ENCODE data around the gene VEGFC.

VEGFC gene

DNA sequence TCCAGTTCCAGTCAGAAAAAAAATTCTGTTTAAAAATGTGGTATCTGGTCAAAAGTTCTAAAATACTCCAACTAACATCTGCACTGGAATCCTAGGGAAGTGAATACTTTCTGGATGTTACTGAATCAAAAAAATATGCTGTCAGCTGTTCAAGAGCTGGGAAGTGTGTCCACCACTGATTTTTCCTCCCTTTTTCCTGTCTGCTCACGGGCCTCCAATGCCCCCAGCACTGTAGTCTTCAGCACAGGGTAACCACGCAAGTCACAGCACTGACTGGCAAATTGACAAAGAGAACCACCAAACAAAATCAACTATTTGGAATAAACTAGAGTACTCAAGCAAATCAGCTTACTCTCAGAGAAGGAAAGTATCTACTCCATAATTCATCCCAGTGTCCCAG, 9.9 kb downstream of the VEGFC start:
- Histone ChIP-seq H3K27ac (replicated peaks) (no peak overlapping the region), H3K4me3 (replicated peaks; ENCODE audit: insufficient read depth, low read length) (no peak overlapping the region), H3K27me3 (ENCODE audit: insufficient read depth, poor library complexity, severe bottlenecking) (no peaks in the 10 kb centered on the region)
- TF ChIP-seq, protein P1, sequence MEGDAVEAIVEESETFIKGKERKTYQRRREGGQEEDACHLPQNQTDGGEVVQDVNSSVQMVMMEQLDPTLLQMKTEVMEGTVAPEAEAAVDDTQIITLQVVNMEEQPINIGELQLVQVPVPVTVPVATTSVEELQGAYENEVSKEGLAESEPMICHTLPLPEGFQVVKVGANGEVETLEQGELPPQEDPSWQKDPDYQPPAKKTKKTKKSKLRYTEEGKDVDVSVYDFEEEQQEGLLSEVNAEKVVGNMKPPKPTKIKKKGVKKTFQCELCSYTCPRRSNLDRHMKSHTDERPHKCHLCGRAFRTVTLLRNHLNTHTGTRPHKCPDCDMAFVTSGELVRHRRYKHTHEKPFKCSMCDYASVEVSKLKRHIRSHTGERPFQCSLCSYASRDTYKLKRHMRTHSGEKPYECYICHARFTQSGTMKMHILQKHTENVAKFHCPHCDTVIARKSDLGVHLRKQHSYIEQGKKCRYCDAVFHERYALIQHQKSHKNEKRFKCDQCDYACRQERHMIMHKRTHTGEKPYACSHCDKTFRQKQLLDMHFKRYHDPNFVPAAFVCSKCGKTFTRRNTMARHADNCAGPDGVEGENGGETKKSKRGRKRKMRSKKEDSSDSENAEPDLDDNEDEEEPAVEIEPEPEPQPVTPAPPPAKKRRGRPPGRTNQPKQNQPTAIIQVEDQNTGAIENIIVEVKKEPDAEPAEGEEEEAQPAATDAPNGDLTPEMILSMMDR (IDR thresholded peaks at IDR 0.05; ENCODE audit: insufficient read depth, low read length), result no peak
- TF ChIP-seq SPI1 (IDR thresholded peaks at IDR 0.05; ENCODE audit: borderline replicate concordance, low read depth) (no peak), GABPA (IDR thresholded peaks at IDR 0.05; ENCODE audit: low read depth) (no peak)
- TF ChIP-seq, protein P2, sequence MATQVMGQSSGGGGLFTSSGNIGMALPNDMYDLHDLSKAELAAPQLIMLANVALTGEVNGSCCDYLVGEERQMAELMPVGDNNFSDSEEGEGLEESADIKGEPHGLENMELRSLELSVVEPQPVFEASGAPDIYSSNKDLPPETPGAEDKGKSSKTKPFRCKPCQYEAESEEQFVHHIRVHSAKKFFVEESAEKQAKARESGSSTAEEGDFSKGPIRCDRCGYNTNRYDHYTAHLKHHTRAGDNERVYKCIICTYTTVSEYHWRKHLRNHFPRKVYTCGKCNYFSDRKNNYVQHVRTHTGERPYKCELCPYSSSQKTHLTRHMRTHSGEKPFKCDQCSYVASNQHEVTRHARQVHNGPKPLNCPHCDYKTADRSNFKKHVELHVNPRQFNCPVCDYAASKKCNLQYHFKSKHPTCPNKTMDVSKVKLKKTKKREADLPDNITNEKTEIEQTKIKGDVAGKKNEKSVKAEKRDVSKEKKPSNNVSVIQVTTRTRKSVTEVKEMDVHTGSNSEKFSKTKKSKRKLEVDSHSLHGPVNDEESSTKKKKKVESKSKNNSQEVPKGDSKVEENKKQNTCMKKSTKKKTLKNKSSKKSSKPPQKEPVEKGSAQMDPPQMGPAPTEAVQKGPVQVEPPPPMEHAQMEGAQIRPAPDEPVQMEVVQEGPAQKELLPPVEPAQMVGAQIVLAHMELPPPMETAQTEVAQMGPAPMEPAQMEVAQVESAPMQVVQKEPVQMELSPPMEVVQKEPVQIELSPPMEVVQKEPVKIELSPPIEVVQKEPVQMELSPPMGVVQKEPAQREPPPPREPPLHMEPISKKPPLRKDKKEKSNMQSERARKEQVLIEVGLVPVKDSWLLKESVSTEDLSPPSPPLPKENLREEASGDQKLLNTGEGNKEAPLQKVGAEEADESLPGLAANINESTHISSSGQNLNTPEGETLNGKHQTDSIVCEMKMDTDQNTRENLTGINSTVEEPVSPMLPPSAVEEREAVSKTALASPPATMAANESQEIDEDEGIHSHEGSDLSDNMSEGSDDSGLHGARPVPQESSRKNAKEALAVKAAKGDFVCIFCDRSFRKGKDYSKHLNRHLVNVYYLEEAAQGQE (IDR thresholded peaks at IDR 0.05; ENCODE audit: insufficient replicate concordance, low read depth), result no peak
- no peak for DNase-seq (ENCODE audit: low read depth in 1 of 2, low spot score in 1 of 2)

DNA sequence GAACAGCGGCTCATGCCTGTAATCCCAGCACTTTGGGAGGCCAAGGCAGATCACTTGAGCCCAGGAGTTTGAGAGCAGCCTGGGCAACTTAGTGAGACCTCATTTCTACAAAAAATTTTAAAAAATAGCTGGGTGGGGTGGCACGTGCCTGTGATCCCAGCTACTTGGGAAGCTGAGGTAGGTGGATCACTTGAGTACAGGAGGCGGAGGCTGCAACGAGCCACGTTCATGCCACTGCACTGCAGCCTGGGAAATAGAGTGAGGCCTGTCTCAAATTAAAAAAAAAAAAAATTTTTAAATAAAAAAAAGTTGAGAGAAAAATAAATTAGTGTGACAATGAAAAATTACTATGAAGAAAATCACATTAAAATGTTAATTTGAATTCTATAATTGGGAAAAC, 10.5 kb downstream of the VEGFC start:
- no peak for DNase-seq (ENCODE audit: low read depth in 1 of 2, low spot score in 1 of 2)
- Histone ChIP-seq H3K27me3 (ENCODE audit: insufficient read depth, poor library complexity, severe bottlenecking) (no peaks in the 10 kb centered on the region), H3K27ac (replicated peaks) (no peak overlapping the region), H3K4me3 (replicated peaks; ENCODE audit: insufficient read depth, low read length) (no peak overlapping the region)
- TF ChIP-seq GABPA (IDR thresholded peaks at IDR 0.05; ENCODE audit: low read depth) (no peak), POLR2AphosphoS5 (IDR thresholded peaks at IDR 0.05; ENCODE audit: low read depth) (no peak), SPI1 (IDR thresholded peaks at IDR 0.05; ENCODE audit: borderline replicate concordance, low read depth) (no peak)
- TF ChIP-seq, protein P2 (IDR thresholded peaks at IDR 0.05; ENCODE audit: insufficient replicate concordance, low read depth), result no peak
- TF ChIP-seq, protein P1 (IDR thresholded peaks at IDR 0.05; ENCODE audit: insufficient read depth, low read length), result no peak

DNA sequence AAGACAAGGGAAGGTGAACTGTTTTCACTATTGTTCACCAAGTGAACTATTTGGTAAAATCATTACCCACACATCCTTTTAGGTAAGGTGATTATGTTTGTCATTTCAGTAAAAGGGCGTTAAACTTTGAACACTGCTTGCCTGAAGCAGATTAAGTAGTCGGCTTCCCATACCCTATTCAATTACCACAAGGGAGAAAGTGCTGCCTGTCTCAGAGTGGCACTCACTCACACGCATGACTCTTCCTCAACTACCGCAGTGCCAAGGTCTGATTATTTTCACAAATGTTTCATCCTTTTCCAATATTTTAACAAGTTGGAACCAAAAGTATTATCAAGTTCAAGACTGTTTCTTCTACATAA, 11.0 kb downstream of the VEGFC start:
- no peak overlapping the region for H3K4me3 ChIP-seq (replicated peaks; ENCODE audit: insufficient read depth, low read length)
- no peak for DNase-seq (ENCODE audit: low read depth in 1 of 2, low spot score in 1 of 2)
- no peaks in the 10 kb centered on the region for H3K27me3 ChIP-seq (ENCODE audit: insufficient read depth, poor library complexity, severe bottlenecking)
- TF ChIP-seq POLR2AphosphoS5 (IDR thresholded peaks at IDR 0.05; ENCODE audit: low read depth) (no peak), SPI1 (IDR thresholded peaks at IDR 0.05; ENCODE audit: borderline replicate concordance, low read depth) (no peak), GABPA (IDR thresholded peaks at IDR 0.05; ENCODE audit: low read depth) (no peak)
- TF ChIP-seq, protein P2 (IDR thresholded peaks at IDR 0.05; ENCODE audit: insufficient replicate concordance, low read depth), result no peak
- TF ChIP-seq, protein P1 (IDR thresholded peaks at IDR 0.05; ENCODE audit: insufficient read depth, low read length), result no peak
- no peak overlapping the region for H3K27ac ChIP-seq (replicated peaks)
